Vagina (tissue), 2 donors: ENCODE results near the gene SPACA9. TPM values are rescaled to one million over a fixed set of nuclear protein-coding genes. Genes with fewer than 3 reads are reported as not detected.

ENCODE experiments used
- DNase-seq, 2 donors: peaks; one replicate each; pipeline ENCODE4 v3.0.0-alpha.2; 2017; ENCODE audit errors: extremely low spot score in 2 of 2
- H3K27ac ChIP-seq: fragments of 200-600 bp; sonication (generic); one replicate; pipeline ENCODE4 v1.5.1; 2019
- H3K27me3 ChIP-seq: fragments of 200-600 bp; sonication (generic); one replicate; pipeline ENCODE4 v1.5.1; 2019
- H3K36me3 ChIP-seq, 2 donors: fragments of 200-600 bp; sonication (generic); one replicate each; pipeline ENCODE4 v1.5.1; 2017 to 2019
- H3K4me1 ChIP-seq: fragments of 200-600 bp; sonication (generic); one replicate; pipeline ENCODE4 v1.5.1; 2019
- H3K4me3 ChIP-seq, 2 donors: fragments of 200-600 bp; sonication (generic); 1 replicate in 1 of 2; 2 replicates in 1 of 2; pipeline ENCODE4 v1.5.1; 2016 to 2019
- H3K9me3 ChIP-seq: fragments of 200-600 bp; sonication (generic); one replicate; pipeline ENCODE4 v1.5.1; 2019
- CTCF ChIP-seq, 3 experiments: fragments of 450-650 bp in 2 of 3; fragments of 200-600 bp in 1 of 3; sonication (generic) in 1 of 3; IDR thresholded peaks; one replicate each; pipeline ENCODE4 v1.5.1; 2017 to 2019; ENCODE audit warnings: antibody characterized with exemption in 3 of 3, mild to moderate bottlenecking in 2 of 3, moderate library complexity in 2 of 3
- POLR2A ChIP-seq, 2 donors: fragments of 450-650 bp; IDR thresholded peaks; one replicate each; pipeline ENCODE4 v1.6.1; 2017; ENCODE audit warnings: antibody characterized with exemption in 2 of 2, mild to moderate bottlenecking in 2 of 2, moderate library complexity in 2 of 2
- POLR2AphosphoS5 ChIP-seq, 2 donors: sonication (generic); formaldehyde crosslinking; IDR thresholded peaks; one replicate each; pipeline ENCODE4 v1.9.0; 2017; ENCODE audit warnings: antibody characterized with exemption in 2 of 2, mild to moderate bottlenecking in 2 of 2, low read depth in 1 of 2; ENCODE audit not compliant: insufficient read depth in 1 of 2
- intact Hi-C: fragments of 100-400 bp; cut with DNase I; formaldehyde crosslinking; loops from one replicate; pipeline ENCODE4 v1.15.1; 2023
- total RNA-seq: library from RNA; depleted of rRNA; stranded (reverse); fragments of >200 nt; gene quantifications from one replicate; pipeline ENCODE4 v1.2.3, GENCODE V29; 2016

SPACA9 gene
- total RNA-seq, 1 donor from 2014 or later = 2.7 TPM

DNA sequence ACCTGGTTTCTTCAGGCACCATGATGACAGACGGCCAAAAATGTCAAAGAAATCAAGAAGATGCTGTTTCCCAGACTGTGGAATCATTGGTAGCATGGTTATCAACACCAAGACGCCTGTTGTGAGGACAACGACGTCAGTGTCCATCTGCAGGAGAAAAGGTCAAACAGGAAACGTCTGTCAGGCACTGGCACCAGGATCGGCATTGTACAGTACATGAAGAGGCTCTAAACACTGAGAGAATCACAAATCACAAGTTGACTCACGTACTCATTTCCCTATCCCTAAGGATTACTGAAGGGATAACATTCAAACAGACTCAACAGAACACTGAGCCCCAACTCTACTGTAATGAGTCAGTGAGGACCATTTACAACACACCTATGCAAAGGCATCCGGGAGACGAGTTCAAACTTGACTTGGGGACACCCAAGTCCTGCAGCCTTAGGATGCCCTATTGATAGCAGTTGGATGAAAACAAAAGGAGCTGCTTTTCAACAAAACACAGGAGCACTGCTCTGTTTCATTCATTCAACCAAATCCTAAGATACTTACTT lies 44.7 kb downstream of the SPACA9 start:
- H3K4me1 ChIP-seq = no peaks in the 10 kb centered on the region
- no peak overlapping the region for H3K4me3 ChIP-seq
- no peak overlapping the region for H3K27ac ChIP-seq
- DNase-seq = no peak
- TF ChIP-seq POLR2AphosphoS5 (IDR thresholded peaks at IDR 0.05; ENCODE audit: insufficient read depth in 1 of 2, low read depth in 1 of 2) (no peak), CTCF (IDR thresholded peaks at IDR 0.05) (no peak), POLR2A (IDR thresholded peaks at IDR 0.05) (no peak)
- H3K9me3 ChIP-seq = no peaks in the 10 kb centered on the region
- intact Hi-C loops = no loop called here
- H3K36me3 ChIP-seq = peaks cover 0 to 96% of the 10 kb centered on the region in 2 donors
- no peaks in the 10 kb centered on the region for H3K27me3 ChIP-seq

DNA sequence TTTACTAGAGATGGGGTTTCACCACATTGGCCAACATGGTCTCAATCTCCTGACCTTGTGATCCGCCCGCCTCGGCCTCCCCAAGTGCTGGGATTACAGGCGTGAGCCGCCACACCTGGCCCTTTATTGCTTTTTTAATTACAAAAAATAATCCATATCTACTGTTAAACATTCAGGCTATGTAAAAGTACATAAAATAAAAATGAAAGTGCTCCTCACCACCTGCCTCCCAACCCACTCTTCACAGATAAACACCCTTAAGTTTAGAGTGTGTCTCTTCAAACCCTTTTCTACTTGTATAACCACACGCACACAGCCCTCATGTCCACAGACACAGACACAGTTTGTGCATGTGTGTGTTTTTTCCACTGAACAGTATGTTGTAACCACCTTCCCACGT lies 49.0 kb downstream of the SPACA9 start:
- TF ChIP-seq POLR2A (IDR thresholded peaks at IDR 0.05) (no peak), POLR2AphosphoS5 (IDR thresholded peaks at IDR 0.05; ENCODE audit: insufficient read depth in 1 of 2, low read depth in 1 of 2) (no peak), CTCF (IDR thresholded peaks at IDR 0.05) (no peak)
- no peaks in the 10 kb centered on the region for H3K27me3 ChIP-seq
- no peak overlapping the region for H3K27ac ChIP-seq
- H3K9me3 ChIP-seq = no peaks in the 10 kb centered on the region
- H3K36me3 ChIP-seq = peaks cover 0 to 63% of the 10 kb centered on the region in 2 donors
- no peaks in the 10 kb centered on the region for H3K4me1 ChIP-seq
- DNase-seq = no peak
- intact Hi-C loops = no loop called here
- no peak overlapping the region for H3K4me3 ChIP-seq

GRCh38 chr9:132931178-132931735 lies 52.6 kb downstream of the SPACA9 start:
- peaks cover 0 to 38% of the 10 kb centered on the region in 2 donors for H3K36me3 ChIP-seq
- no peaks in the 10 kb centered on the region for H3K4me1 ChIP-seq

GRCh38 chr9:132935026-132935425 lies 56.3 kb downstream of the SPACA9 start:
- Histone ChIP-seq H3K36me3 (peaks cover 0 to 14% of the 10 kb centered on the region in 2 donors), H3K4me3 (no peak overlapping the region), H3K27ac (no peak overlapping the region), H3K4me1 (no peaks in the 10 kb centered on the region), H3K27me3 (no peaks in the 10 kb centered on the region), H3K9me3 (no peaks in the 10 kb centered on the region)
- DNase-seq = no peak
- TF ChIP-seq POLR2A (IDR thresholded peaks at IDR 0.05) (no peak), CTCF (IDR thresholded peaks at IDR 0.05) (no peak), POLR2AphosphoS5 (IDR thresholded peaks at IDR 0.05; ENCODE audit: insufficient read depth in 1 of 2, low read depth in 1 of 2) (no peak)
- intact Hi-C loops = no loop called here

More at GRCh38 chr9:132931178-132931735, 52.6 kb downstream of the SPACA9 start:
- Histone ChIP-seq H3K9me3 (no peaks in the 10 kb centered on the region), H3K4me3 (no peak overlapping the region), H3K27ac (no peak overlapping the region), H3K27me3 (no peaks in the 10 kb centered on the region)
- DNase-seq = no peak
- TF ChIP-seq POLR2AphosphoS5 (IDR thresholded peaks at IDR 0.05; ENCODE audit: insufficient read depth in 1 of 2, low read depth in 1 of 2) (no peak), POLR2A (IDR thresholded peaks at IDR 0.05) (no peak), CTCF (IDR thresholded peaks at IDR 0.05) (no peak)
- intact Hi-C loops = no loop called here

- Histone ChIP-seq H3K4me1 (peaks cover 9% of the 10 kb centered on the region), H3K4me3 (no peak overlapping the region), H3K36me3 (peaks cover 0 to 9% of the 10 kb centered on the region in 2 donors), H3K27ac (no peak overlapping the region), H3K27me3 (no peaks in the 10 kb centered on the region), H3K9me3 (no peaks in the 10 kb centered on the region)
- no peak for TF ChIP-seq CTCF (IDR thresholded peaks at IDR 0.05)
- no peak for TF ChIP-seq POLR2AphosphoS5 (IDR thresholded peaks at IDR 0.05; ENCODE audit: insufficient read depth in 1 of 2, low read depth in 1 of 2)
- TF ChIP-seq POLR2A (IDR thresholded peaks at IDR 0.05) = no peak
- intact Hi-C loops = no loop called here
- no peak for DNase-seq
These were observed 58.8 kb downstream of the SPACA9 start for GRCh38 chr9:132937463-132937901.
